Activated naive CD8-positive, alpha-beta T cell treated with anti-CD3 and anti-CD28 coated beads, Interleukin-2, amount 50 U/mL, for 24 hours (primary cell): Measurements from ENCODE around the gene CACNB4.
"Not testable (repeated sequence)": the region's sequence is repeated elsewhere in the genome, so short reads cannot be mapped to it uniquely, and the experiment has no call there.

Experiments
- ATAC-seq: fragments of 150-1000 bp; cut with Tn5 transposase; one replicate; pipeline ENCODE4 v1.10.0; 2021
- DNase-seq: peaks from one replicate; pipeline ENCODE4 v3.0.0; 2021
- H3K27ac Mint-ChIP-seq: one replicate; pipeline ENCODE4 v1.8.0; 2021; ENCODE audit warnings: mild to moderate bottlenecking, mixed read lengths
- H3K27me3 Mint-ChIP-seq: one replicate; pipeline ENCODE4 v1.8.0; 2021; ENCODE audit warnings: mixed read lengths
- H3K36me3 Mint-ChIP-seq: one replicate; pipeline ENCODE4 v1.8.0; 2021; ENCODE audit warnings: low read depth, mixed read lengths
- H3K4me1 Mint-ChIP-seq: one replicate; pipeline ENCODE4 v1.8.0; 2021; ENCODE audit warnings: mixed read lengths
- H3K4me3 Mint-ChIP-seq: one replicate; pipeline ENCODE4 v1.8.0; 2021; ENCODE audit warnings: mild to moderate bottlenecking, moderate library complexity, mixed read lengths
- H3K9me3 Mint-ChIP-seq: one replicate; pipeline ENCODE4 v1.8.0; 2021; ENCODE audit warnings: mixed read lengths

Gene CACNB4

GRCh38 chr2:151899156-151899555 lies 199.7 kb downstream of the CACNB4 start:
- Mint-ChIP-seq H3K27me3 (peaks cover 3% of the 10 kb centered on the region), H3K9me3 (peaks cover 5% of the 10 kb centered on the region), H3K36me3 (no peaks in the 10 kb centered on the region), H3K4me3 (no peak overlapping the region), H3K27ac (no peak overlapping the region), H3K4me1 (no peaks in the 10 kb centered on the region)
- DNase-seq (no peak), ATAC-seq (no peak)

- peaks cover 5% of the 10 kb centered on the region for H3K9me3 Mint-ChIP-seq
- no peaks in the 10 kb centered on the region for H3K4me1 Mint-ChIP-seq
- no peak for ATAC-seq
- no peak overlapping the region for H3K27ac Mint-ChIP-seq
- no peak for DNase-seq
- H3K27me3 Mint-ChIP-seq: peaks cover 1% of the 10 kb centered on the region
- H3K36me3 Mint-ChIP-seq: no peaks in the 10 kb centered on the region
- H3K4me3 Mint-ChIP-seq: no peak overlapping the region
These were observed 207.2 kb downstream of the CACNB4 start for GRCh38 chr2:151891566-151892194.

GRCh38 chr2:151887164-151887563 lies 211.7 kb downstream of the CACNB4 start:
- no peak overlapping the region for H3K4me3 Mint-ChIP-seq
- H3K4me1 Mint-ChIP-seq: no peaks in the 10 kb centered on the region
- no peaks in the 10 kb centered on the region for H3K9me3 Mint-ChIP-seq
- H3K36me3 Mint-ChIP-seq: no peaks in the 10 kb centered on the region
- H3K27me3 Mint-ChIP-seq: peaks cover 1% of the 10 kb centered on the region
- ATAC-seq: no peak
- H3K27ac Mint-ChIP-seq: no peak overlapping the region
- DNase-seq: no peak

GRCh38 chr2:151886241-151886640 lies 212.6 kb downstream of the CACNB4 start:
- Mint-ChIP-seq H3K4me3 (no peak overlapping the region), H3K27ac (no peak overlapping the region), H3K4me1 (no peaks in the 10 kb centered on the region)

GRCh38 chr2:151882786-151883445 lies 215.9 kb downstream of the CACNB4 start:
- peaks cover 15% of the 10 kb centered on the region for H3K4me1 Mint-ChIP-seq
- DNase-seq (no peak), ATAC-seq (no peak)
- H3K27me3 Mint-ChIP-seq: no peaks in the 10 kb centered on the region
- no peak overlapping the region for H3K4me3 Mint-ChIP-seq
- no peaks in the 10 kb centered on the region for H3K9me3 Mint-ChIP-seq
- H3K36me3 Mint-ChIP-seq: no peaks in the 10 kb centered on the region
- H3K27ac Mint-ChIP-seq: no peak overlapping the region

More at GRCh38 chr2:151886241-151886640, 212.6 kb downstream of the CACNB4 start:
- Mint-ChIP-seq H3K36me3 (no peaks in the 10 kb centered on the region), H3K9me3 (no peaks in the 10 kb centered on the region), H3K27me3 (peaks cover 1% of the 10 kb centered on the region)
- DNase-seq (no peak), ATAC-seq (no peak)

- H3K4me1 Mint-ChIP-seq: peaks cover 15% of the 10 kb centered on the region
- no peak overlapping the region for H3K27ac Mint-ChIP-seq
- H3K27me3 Mint-ChIP-seq: no peaks in the 10 kb centered on the region
- H3K9me3 Mint-ChIP-seq: no peaks in the 10 kb centered on the region
- DNase-seq (no peak), ATAC-seq (no peak)
- no peaks in the 10 kb centered on the region for H3K36me3 Mint-ChIP-seq
- H3K4me3 Mint-ChIP-seq: no peak overlapping the region
These were observed 217.5 kb downstream of the CACNB4 start for GRCh38 chr2:151881342-151881741.

GRCh38 chr2:151880586-151880985 lies 218.3 kb downstream of the CACNB4 start:
- H3K27me3 Mint-ChIP-seq: no peaks in the 10 kb centered on the region
- peaks cover 15% of the 10 kb centered on the region for H3K4me1 Mint-ChIP-seq
- DNase-seq (no peak), ATAC-seq (no peak)
- H3K27ac Mint-ChIP-seq: no peak overlapping the region
- H3K4me3 Mint-ChIP-seq: no peak overlapping the region
- H3K9me3 Mint-ChIP-seq: no peaks in the 10 kb centered on the region
- no peaks in the 10 kb centered on the region for H3K36me3 Mint-ChIP-seq

GRCh38 chr2:151878655-151879563 lies 219.9 kb downstream of the CACNB4 start:
- peak; percentile 71 for ATAC-seq
- Mint-ChIP-seq H3K4me1 (peaks cover 15% of the 10 kb centered on the region), H3K9me3 (no peaks in the 10 kb centered on the region), H3K4me3 (no peak overlapping the region), H3K27ac (peak overlapping the region; percentile 23), H3K27me3 (no peaks in the 10 kb centered on the region), H3K36me3 (no peaks in the 10 kb centered on the region)
- no peak for DNase-seq

GRCh38 chr2:151878204-151878603 lies 220.6 kb downstream of the CACNB4 start:
- H3K4me1 Mint-ChIP-seq: peaks cover 15% of the 10 kb centered on the region
- DNase-seq (no peak), ATAC-seq (no peak)
- H3K9me3 Mint-ChIP-seq: no peaks in the 10 kb centered on the region
- H3K36me3 Mint-ChIP-seq: no peaks in the 10 kb centered on the region
- no peak overlapping the region for H3K27ac Mint-ChIP-seq
- H3K4me3 Mint-ChIP-seq: no peak overlapping the region
- no peaks in the 10 kb centered on the region for H3K27me3 Mint-ChIP-seq

- peaks cover 15% of the 10 kb centered on the region for H3K4me1 Mint-ChIP-seq
- not testable (repeated sequence) for DNase-seq, H3K4me3 Mint-ChIP-seq, H3K9me3 Mint-ChIP-seq, H3K36me3 Mint-ChIP-seq, H3K27ac Mint-ChIP-seq, H3K27me3 Mint-ChIP-seq, ATAC-seq
These were observed 223.2 kb downstream of the CACNB4 start for GRCh38 chr2:151875631-151876030.

GRCh38 chr2:151872463-151872862 lies 226.4 kb downstream of the CACNB4 start:
- peaks cover 3% of the 10 kb centered on the region for H3K27me3 Mint-ChIP-seq
- no peaks in the 10 kb centered on the region for H3K36me3 Mint-ChIP-seq
- H3K9me3 Mint-ChIP-seq: no peaks in the 10 kb centered on the region
- H3K4me3 Mint-ChIP-seq: no peak overlapping the region
- no peak for DNase-seq
- ATAC-seq: no peak
- H3K27ac Mint-ChIP-seq: no peak overlapping the region
- no peaks in the 10 kb centered on the region for H3K4me1 Mint-ChIP-seq

- no peak overlapping the region for H3K27ac Mint-ChIP-seq
- peaks cover 3% of the 10 kb centered on the region for H3K27me3 Mint-ChIP-seq
- H3K9me3 Mint-ChIP-seq: no peaks in the 10 kb centered on the region
- H3K36me3 Mint-ChIP-seq: no peaks in the 10 kb centered on the region
- DNase-seq (no peak), ATAC-seq (no peak)
- no peaks in the 10 kb centered on the region for H3K4me1 Mint-ChIP-seq
- H3K4me3 Mint-ChIP-seq: no peak overlapping the region
These were observed 229.6 kb downstream of the CACNB4 start for GRCh38 chr2:151869291-151869690.

GRCh38 chr2:151862700-151863099 lies 236.1 kb downstream of the CACNB4 start:
- ATAC-seq (no peak), DNase-seq (no peak)
- Mint-ChIP-seq H3K4me3 (no peak overlapping the region), H3K4me1 (no peaks in the 10 kb centered on the region), H3K27ac (no peak overlapping the region), H3K27me3 (peaks cover 2% of the 10 kb centered on the region), H3K36me3 (no peaks in the 10 kb centered on the region), H3K9me3 (no peaks in the 10 kb centered on the region)

- no peak for DNase-seq
- H3K27me3 Mint-ChIP-seq: peaks cover 2% of the 10 kb centered on the region
- H3K4me1 Mint-ChIP-seq: no peaks in the 10 kb centered on the region
- H3K4me3 Mint-ChIP-seq: no peak overlapping the region
- no peak overlapping the region for H3K27ac Mint-ChIP-seq
- H3K9me3 Mint-ChIP-seq: no peaks in the 10 kb centered on the region
- ATAC-seq: no peak
- no peaks in the 10 kb centered on the region for H3K36me3 Mint-ChIP-seq
These were observed 237.7 kb downstream of the CACNB4 start for GRCh38 chr2:151861174-151861573.
